OCI-LY1 (cell line): ENCODE data around the gene ENDOG.

Source experiments
- EZH2 ChIP-seq: fragments of 200-600 bp; sonication (generic), shearing (Covaris generic); IDR thresholded peaks from 2 replicates; pipeline ENCODE4 v1.8.0; 2017; ENCODE audit warnings: borderline replicate concordance, mixed run types, mild to moderate bottlenecking, antibody characterized with exemption, low read length, moderate library complexity, mixed read lengths
- TF ChIP-seq, protein P1 (sequence below): fragments of 200-600 bp; sonication (generic), shearing (Covaris generic); IDR thresholded peaks from 2 replicates; pipeline ENCODE4 v1.5.1; 2017; ENCODE audit warnings: mild to moderate bottlenecking, antibody characterized with exemption, low read length, moderate library complexity, mixed read lengths

DNA sequence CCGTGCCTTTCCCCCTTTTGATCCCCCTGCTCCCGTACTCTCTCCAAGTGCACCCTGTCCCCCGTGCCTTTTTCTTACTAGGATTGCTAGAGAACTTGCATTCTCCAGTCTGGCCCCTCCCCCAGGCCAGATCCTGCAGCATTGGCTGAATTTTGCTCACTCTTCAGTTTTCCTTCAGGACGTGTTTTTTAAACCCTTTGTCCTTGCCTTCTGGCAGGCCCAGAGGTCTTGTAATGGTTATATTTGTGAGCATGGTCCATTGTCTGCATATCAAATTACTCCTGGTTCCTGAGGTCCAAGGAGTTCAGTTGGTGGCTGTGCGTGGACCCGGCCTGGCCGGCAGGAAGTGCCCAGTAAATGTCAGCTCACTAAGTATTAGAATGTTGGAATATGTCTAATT, 30.6 kb upstream of the ENDOG start:
- TF ChIP-seq, protein P1, sequence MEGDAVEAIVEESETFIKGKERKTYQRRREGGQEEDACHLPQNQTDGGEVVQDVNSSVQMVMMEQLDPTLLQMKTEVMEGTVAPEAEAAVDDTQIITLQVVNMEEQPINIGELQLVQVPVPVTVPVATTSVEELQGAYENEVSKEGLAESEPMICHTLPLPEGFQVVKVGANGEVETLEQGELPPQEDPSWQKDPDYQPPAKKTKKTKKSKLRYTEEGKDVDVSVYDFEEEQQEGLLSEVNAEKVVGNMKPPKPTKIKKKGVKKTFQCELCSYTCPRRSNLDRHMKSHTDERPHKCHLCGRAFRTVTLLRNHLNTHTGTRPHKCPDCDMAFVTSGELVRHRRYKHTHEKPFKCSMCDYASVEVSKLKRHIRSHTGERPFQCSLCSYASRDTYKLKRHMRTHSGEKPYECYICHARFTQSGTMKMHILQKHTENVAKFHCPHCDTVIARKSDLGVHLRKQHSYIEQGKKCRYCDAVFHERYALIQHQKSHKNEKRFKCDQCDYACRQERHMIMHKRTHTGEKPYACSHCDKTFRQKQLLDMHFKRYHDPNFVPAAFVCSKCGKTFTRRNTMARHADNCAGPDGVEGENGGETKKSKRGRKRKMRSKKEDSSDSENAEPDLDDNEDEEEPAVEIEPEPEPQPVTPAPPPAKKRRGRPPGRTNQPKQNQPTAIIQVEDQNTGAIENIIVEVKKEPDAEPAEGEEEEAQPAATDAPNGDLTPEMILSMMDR = no peak
- no peak for TF ChIP-seq EZH2
